GM19240 (cell line): Measurements from ENCODE around the gene HPS4.
"Not testable (repeated sequence)": the region's sequence is repeated elsewhere in the genome, so short reads cannot be mapped to it uniquely, and the experiment has no call there.

Experiments
- DNase-seq: peaks from one replicate; pipeline ENCODE4 v3.0.0; 2011; ENCODE audit warnings: low spot score; ENCODE audit not compliant: insufficient read length

The HPS4 gene

GRCh38 chr22:26444777-26445176, 38.8 kb downstream of the HPS4 start:
- DNase-seq = no peak

GRCh38 chr22:26443901-26444690, 39.5 kb downstream of the HPS4 start:
- no peak for DNase-seq

GRCh38 chr22:26442086-26442756, 41.4 kb downstream of the HPS4 start:
- DNase-seq = no peak

GRCh38 chr22:26439559-26439958, 44.0 kb downstream of the HPS4 start:
- no peak for DNase-seq

- not testable (repeated sequence) for DNase-seq
Observed at GRCh38 chr22:26438776-26439175, 44.8 kb downstream of the HPS4 start.

- no peak for DNase-seq
Observed at GRCh38 chr22:26437694-26438392, 45.7 kb downstream of the HPS4 start.

- DNase-seq = no peak
Observed at GRCh38 chr22:26436903-26437515, 46.6 kb downstream of the HPS4 start.

- DNase-seq = no peak
Observed at GRCh38 chr22:26435327-26436093, 48.1 kb downstream of the HPS4 start.

GRCh38 chr22:26433805-26434204, 49.8 kb downstream of the HPS4 start:
- no peak for DNase-seq

- DNase-seq = no peak
Observed at GRCh38 chr22:26432619-26433311, 50.8 kb downstream of the HPS4 start.

GRCh38 chr22:26431261-26431995, 52.2 kb downstream of the HPS4 start:
- DNase-seq = no peak

GRCh38 chr22:26430600-26430999, 53.0 kb downstream of the HPS4 start:
- DNase-seq = no peak

- DNase-seq = no peak
Observed at GRCh38 chr22:26429458-26430286, 53.9 kb downstream of the HPS4 start.

GRCh38 chr22:26428515-26429457, 54.8 kb downstream of the HPS4 start, which contains the start of gene ASPHD2:
Gene ASPHD2 (plus strand): TSS chr22:26429260. CDS start chr22:26433616, 4,356 bp downstream.
- peak; percentile 70 for DNase-seq

GRCh38 chr22:26426924-26427323, 56.7 kb downstream of the HPS4 start:
- no peak for DNase-seq

GRCh38 chr22:26418620-26419019, 65.0 kb downstream of the HPS4 start:
- DNase-seq = no peak

GRCh38 chr22:26417406-26417805, 66.2 kb downstream of the HPS4 start:
- no peak for DNase-seq
